Keratinocyte (primary cell): ENCODE measurements around the gene DAB1.

Experiments
- EZH2 ChIP-seq: IDR thresholded peaks from one replicate; pipeline ENCODE4 v1.6.1; 2012; ENCODE audit warnings: inconsistent platforms, mild to moderate bottlenecking, low read length, moderate library complexity
- TF ChIP-seq, protein P1 (sequence below), 3 experiments: IDR thresholded peaks in 1 of 3; conservative IDR thresholded peaks in 1 of 3; optimal IDR thresholded peaks in 1 of 3; 2 replicates in 2 of 3; 3 replicates in 1 of 3; pipeline versions ENCODE3 to v1.5.1; 2011; ENCODE audit warnings: low read length in 3 of 3, mild to moderate bottlenecking in 3 of 3, moderate library complexity in 2 of 3, control low read depth in 1 of 3, inconsistent platforms in 1 of 3; ENCODE audit not compliant: insufficient read depth in 2 of 3; ENCODE audit errors: extremely low read depth in 1 of 3

DNA sequence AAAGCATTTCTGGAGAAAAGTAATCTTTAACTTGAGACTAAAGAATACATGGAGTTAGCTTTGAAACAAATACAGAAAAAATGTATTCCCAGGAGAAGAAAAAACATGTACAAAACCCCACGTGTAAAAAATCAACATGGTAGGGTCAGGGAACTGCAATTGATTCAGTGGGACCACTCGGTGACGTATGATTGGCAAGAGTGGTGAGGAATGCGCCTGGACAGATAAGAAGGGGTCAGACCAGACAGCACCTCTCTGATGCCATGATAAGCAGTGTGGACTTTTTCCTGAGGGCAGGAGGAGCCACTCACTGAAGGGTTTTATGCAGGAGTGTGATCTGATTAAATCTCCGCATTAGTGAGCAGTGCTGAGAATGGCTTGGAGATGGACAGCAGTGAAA lies 142.5 kb downstream of the DAB1 start:
- TF ChIP-seq EZH2: no peak
- TF ChIP-seq, protein P1, sequence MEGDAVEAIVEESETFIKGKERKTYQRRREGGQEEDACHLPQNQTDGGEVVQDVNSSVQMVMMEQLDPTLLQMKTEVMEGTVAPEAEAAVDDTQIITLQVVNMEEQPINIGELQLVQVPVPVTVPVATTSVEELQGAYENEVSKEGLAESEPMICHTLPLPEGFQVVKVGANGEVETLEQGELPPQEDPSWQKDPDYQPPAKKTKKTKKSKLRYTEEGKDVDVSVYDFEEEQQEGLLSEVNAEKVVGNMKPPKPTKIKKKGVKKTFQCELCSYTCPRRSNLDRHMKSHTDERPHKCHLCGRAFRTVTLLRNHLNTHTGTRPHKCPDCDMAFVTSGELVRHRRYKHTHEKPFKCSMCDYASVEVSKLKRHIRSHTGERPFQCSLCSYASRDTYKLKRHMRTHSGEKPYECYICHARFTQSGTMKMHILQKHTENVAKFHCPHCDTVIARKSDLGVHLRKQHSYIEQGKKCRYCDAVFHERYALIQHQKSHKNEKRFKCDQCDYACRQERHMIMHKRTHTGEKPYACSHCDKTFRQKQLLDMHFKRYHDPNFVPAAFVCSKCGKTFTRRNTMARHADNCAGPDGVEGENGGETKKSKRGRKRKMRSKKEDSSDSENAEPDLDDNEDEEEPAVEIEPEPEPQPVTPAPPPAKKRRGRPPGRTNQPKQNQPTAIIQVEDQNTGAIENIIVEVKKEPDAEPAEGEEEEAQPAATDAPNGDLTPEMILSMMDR (optimal IDR thresholded peaks at IDR 0.05 in 1 of 3, IDR thresholded peaks at IDR 0.05 in 1 of 3, conservative IDR thresholded peaks at IDR 0.05 in 1 of 3; ENCODE audit: extremely low read depth in 1 of 3, insufficient read depth in 2 of 3, low read length in 3 of 3): no peak
